ENCODE results near the gene TPST1.

GRCh38 chr7:66281678-66282590 lies 76.8 kb downstream of the TPST1 start:
- TF ChIP-seq EZH2 (IDR thresholded peaks at IDR 0.05; ENCODE audit: low read length) = no peak
- no peak for TF ChIP-seq CTCF (optimal IDR thresholded peaks at IDR 0.05 in 1 of 3, IDR thresholded peaks at IDR 0.05 in 1 of 3, conservative IDR thresholded peaks at IDR 0.05 in 1 of 3; ENCODE audit: extremely low read depth in 1 of 3, insufficient read depth in 2 of 3, low read length in 3 of 3)

Measured in keratinocyte (primary cell).